Measurements from ENCODE around the gene NFIA.

The NFIA gene

GRCh38 chr1:61313906-61314422 lies 231.6 kb downstream of the NFIA start:
- no peak for TF ChIP-seq CTCF (IDR thresholded peaks at IDR 0.05; ENCODE audit: low read depth, low read length)
- in situ Hi-C loops (cut with HindIII; ENCODE audit: low sequenced_read_pairs) = no loop called here
- no peak overlapping the region for H3K4me3 ChIP-seq (ENCODE audit: low read depth, low read length)
- no peak for DNase-seq (ENCODE audit: low read depth, low spot score)

- no peak for DNase-seq (ENCODE audit: low read depth, low spot score)
- in situ Hi-C loops (cut with HindIII; ENCODE audit: low sequenced_read_pairs) = no loop called here
- no peak for TF ChIP-seq CTCF (IDR thresholded peaks at IDR 0.05; ENCODE audit: low read depth, low read length)
- H3K4me3 ChIP-seq (ENCODE audit: low read depth, low read length) = no peak overlapping the region
Observed at GRCh38 chr1:61315011-61315410, 232.7 kb downstream of the NFIA start.

- no peak for TF ChIP-seq CTCF (IDR thresholded peaks at IDR 0.05; ENCODE audit: low read depth, low read length)
- H3K4me3 ChIP-seq (ENCODE audit: low read depth, low read length) = no peak overlapping the region
- in situ Hi-C loops (cut with HindIII; ENCODE audit: low sequenced_read_pairs) = no loop called here
- DNase-seq (ENCODE audit: low read depth, low spot score) = no peak
Observed at GRCh38 chr1:61316493-61316892, 234.1 kb downstream of the NFIA start.

GRCh38 chr1:61318319-61319125 lies 236.2 kb downstream of the NFIA start:
- in situ Hi-C loops (cut with HindIII; ENCODE audit: low sequenced_read_pairs) = no loop called here
- no peak for TF ChIP-seq CTCF (IDR thresholded peaks at IDR 0.05; ENCODE audit: low read depth, low read length)
- H3K4me3 ChIP-seq (ENCODE audit: low read depth, low read length) = no peak overlapping the region
- DNase-seq (ENCODE audit: low read depth, low spot score) = peak; percentile 77

- in situ Hi-C loops (cut with HindIII; ENCODE audit: low sequenced_read_pairs) = no loop called here
- no peak for DNase-seq (ENCODE audit: low read depth, low spot score)
- H3K4me3 ChIP-seq (ENCODE audit: low read depth, low read length) = no peak overlapping the region
- TF ChIP-seq CTCF (IDR thresholded peaks at IDR 0.05; ENCODE audit: low read depth, low read length) = no peak
Observed at GRCh38 chr1:61320575-61320974, 238.2 kb downstream of the NFIA start.

- no peak overlapping the region for H3K4me3 ChIP-seq (ENCODE audit: low read depth, low read length)
- in situ Hi-C loops (cut with HindIII; ENCODE audit: low sequenced_read_pairs) = no loop called here
- no peak for DNase-seq (ENCODE audit: low read depth, low spot score)
- TF ChIP-seq CTCF (IDR thresholded peaks at IDR 0.05; ENCODE audit: low read depth, low read length) = no peak
Observed at GRCh38 chr1:61322008-61322744, 239.8 kb downstream of the NFIA start.

All from astrocyte of the spinal cord (primary cell).